Progenitor cell of endocrine pancreas (in vitro differentiated cells): ENCODE measurements around the gene WDR27. TPM values are rescaled to one million over a fixed set of nuclear protein-coding genes. Genes with fewer than 3 reads are reported as not detected.

Source experiments
- DNase-seq: peaks from one replicate; pipeline ENCODE4 v3.0.0; 2021; ENCODE audit warnings: low spot score; ENCODE audit not compliant: unreplicated experiment
- H3K27ac Mint-ChIP-seq: 2 replicates; pipeline ENCODE4 v1.8.0; 2021; ENCODE audit warnings: mild to moderate bottlenecking, moderate library complexity, mixed read lengths
- H3K27me3 Mint-ChIP-seq: 2 replicates; pipeline ENCODE4 v1.8.0; 2021; ENCODE audit warnings: mixed read lengths
- H3K36me3 Mint-ChIP-seq: 2 replicates; pipeline ENCODE4 v1.8.0; 2022; ENCODE audit warnings: mixed read lengths; ENCODE audit not compliant: insufficient read depth
- H3K4me1 Mint-ChIP-seq: 2 replicates; pipeline ENCODE4 v1.8.0; 2021; ENCODE audit warnings: low read depth, mixed read lengths
- H3K4me3 Mint-ChIP-seq: 2 replicates; pipeline ENCODE4 v1.8.0; 2021; ENCODE audit warnings: low read depth, mild to moderate bottlenecking, moderate library complexity, mixed read lengths
- H3K9me3 Mint-ChIP-seq: 2 replicates; pipeline ENCODE4 v1.8.0; 2021; ENCODE audit warnings: low read depth, mixed read lengths
- CTCF ChIP-seq: fragments of 200-600 bp; sonication (generic); IDR thresholded peaks from one replicate; pipeline ENCODE4 v1.5.0; 2021; ENCODE audit warnings: antibody characterized with exemption, mild to moderate bottlenecking; ENCODE audit not compliant: unreplicated experiment
- long read RNA-seq: library from polyadenylated mRNA; unstranded; transcript quantifications from one replicate; pipeline ENCODE4 v2.0.0, GENCODE V29; 2020
- total RNA-seq: library from RNA; stranded (reverse); gene quantifications from 2 replicates; pipeline ENCODE4 v1.2.1, GENCODE V29; 2021

WDR27 gene
- 118 and 123 TPM in 2 replicates for total RNA-seq
- long read RNA-seq, partial matches to known transcripts = 11 of 42 reads
- long read RNA-seq, other reads (novel, unspliced or antisense) = 28 of 42 reads

- peaks cover 5% of the 10 kb centered on the region for H3K36me3 Mint-ChIP-seq
- peak; percentile 3 for TF ChIP-seq CTCF
- H3K27me3 Mint-ChIP-seq = no peaks in the 10 kb centered on the region
Observed at GRCh38 chr6:169701954-169702839, at the start of gene WDR27, which contains the start of gene C6orf120. TSS of gene WDR27 (minus strand) at chr6:169702029. CDS start at chr6:169689005, 13,024 bp downstream. TSS of gene C6orf120 (plus strand) at chr6:169702126. CDS start at chr6:169702460, 334 bp downstream.

GRCh38 chr6:169746556-169746955, 44.7 kb upstream of the WDR27 start:
- Mint-ChIP-seq H3K4me3 (no peak overlapping the region), H3K27me3 (no peaks in the 10 kb centered on the region), H3K9me3 (peaks cover 5% of the 10 kb centered on the region), H3K4me1 (peaks cover 10% of the 10 kb centered on the region), H3K27ac (no peak overlapping the region), H3K36me3 (no peaks in the 10 kb centered on the region)
- DNase-seq = no peak
- no peak for TF ChIP-seq CTCF

More at GRCh38 chr6:169701954-169702839, at the start of gene WDR27, which contains the start of gene C6orf120:
- peak within 1 kb of the TSS; percentile 91 for H3K4me3 Mint-ChIP-seq
- DNase-seq = peak; percentile 91
- H3K4me1 Mint-ChIP-seq = peaks cover 14% of the 10 kb centered on the region
- peak within 1 kb of the TSS; percentile 94 for H3K27ac Mint-ChIP-seq
- peaks cover 3% of the 10 kb centered on the region for H3K9me3 Mint-ChIP-seq

- Mint-ChIP-seq H3K27me3 (no peaks in the 10 kb centered on the region), H3K36me3 (no peaks in the 10 kb centered on the region), H3K9me3 (peaks cover 5% of the 10 kb centered on the region), H3K4me3 (no peak overlapping the region), H3K27ac (no peak overlapping the region), H3K4me1 (peaks cover 6% of the 10 kb centered on the region)
- no peak for DNase-seq
- TF ChIP-seq CTCF = no peak
Observed at GRCh38 chr6:169745405-169745804, 43.6 kb upstream of the WDR27 start.

GRCh38 chr6:169741344-169741743, 39.5 kb upstream of the WDR27 start:
- DNase-seq = no peak
- no peak overlapping the region for H3K27ac Mint-ChIP-seq
- H3K27me3 Mint-ChIP-seq = no peaks in the 10 kb centered on the region
- H3K4me1 Mint-ChIP-seq = no peaks in the 10 kb centered on the region
- H3K9me3 Mint-ChIP-seq = peaks cover 3% of the 10 kb centered on the region
- TF ChIP-seq CTCF = no peak
- H3K36me3 Mint-ChIP-seq = no peaks in the 10 kb centered on the region
- H3K4me3 Mint-ChIP-seq = no peak overlapping the region

- H3K9me3 Mint-ChIP-seq = no peaks in the 10 kb centered on the region
- no peaks in the 10 kb centered on the region for H3K36me3 Mint-ChIP-seq
- DNase-seq = no peak
- no peaks in the 10 kb centered on the region for H3K27me3 Mint-ChIP-seq
- no peak overlapping the region for H3K27ac Mint-ChIP-seq
- TF ChIP-seq CTCF = no peak
- H3K4me3 Mint-ChIP-seq = no peak overlapping the region
- no peaks in the 10 kb centered on the region for H3K4me1 Mint-ChIP-seq
Observed at GRCh38 chr6:169738976-169739529, 37.2 kb upstream of the WDR27 start.
